ENCODE data around the gene FANCG.

Gene FANCG

DNA sequence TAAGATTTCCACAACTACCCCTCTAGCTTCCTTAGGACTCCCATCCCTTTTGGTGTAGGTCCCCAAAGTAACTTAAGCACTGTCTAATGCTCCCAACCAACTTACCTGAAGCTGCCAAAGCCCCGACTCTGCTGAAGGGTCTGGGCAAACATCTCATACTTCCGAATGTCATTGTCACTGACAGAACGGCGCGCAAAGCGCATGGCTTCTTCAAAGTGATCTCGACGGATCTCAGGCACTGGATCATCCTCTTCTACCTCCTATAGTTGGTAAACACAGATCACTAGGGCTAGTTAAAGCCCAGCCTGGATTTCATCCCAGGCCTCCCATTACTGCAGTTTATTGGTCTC lies 22.5 kb downstream of the FANCG start:
- DNase-seq = no peak

DNA sequence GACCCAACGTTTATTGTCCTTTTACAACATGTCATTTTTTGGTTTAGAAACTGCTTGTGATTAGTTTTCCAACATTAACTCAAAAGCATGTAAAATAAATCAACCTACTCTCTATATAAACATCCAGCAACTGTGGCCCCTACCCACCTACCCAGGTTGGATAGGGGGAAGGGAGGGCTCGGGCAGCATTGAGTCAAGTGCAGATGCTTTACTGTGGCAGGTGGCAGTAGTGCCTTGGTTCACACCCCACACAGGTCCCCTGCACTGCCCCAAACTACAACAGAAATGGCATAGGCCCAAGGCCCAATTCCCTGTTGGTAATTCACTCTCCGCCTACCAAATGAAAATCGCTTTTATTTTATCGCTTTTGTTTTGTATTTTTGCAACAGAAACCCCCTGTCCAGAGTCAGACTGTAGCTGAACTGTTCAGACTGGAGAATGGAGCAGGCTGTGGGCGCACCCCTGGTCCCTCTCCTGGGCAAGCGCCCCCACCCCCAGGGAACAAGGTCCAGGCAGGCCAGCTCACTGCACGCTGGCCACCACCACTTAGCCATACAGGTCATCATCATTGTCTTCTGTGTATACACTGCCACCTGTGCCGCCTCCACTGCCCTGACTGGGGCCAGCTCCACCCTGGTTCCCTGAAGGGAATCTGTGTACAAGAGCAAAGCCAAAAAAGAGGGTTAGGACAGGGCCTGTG lies 23.0 kb downstream of the FANCG start:
- DNase-seq = no peak

DNA sequence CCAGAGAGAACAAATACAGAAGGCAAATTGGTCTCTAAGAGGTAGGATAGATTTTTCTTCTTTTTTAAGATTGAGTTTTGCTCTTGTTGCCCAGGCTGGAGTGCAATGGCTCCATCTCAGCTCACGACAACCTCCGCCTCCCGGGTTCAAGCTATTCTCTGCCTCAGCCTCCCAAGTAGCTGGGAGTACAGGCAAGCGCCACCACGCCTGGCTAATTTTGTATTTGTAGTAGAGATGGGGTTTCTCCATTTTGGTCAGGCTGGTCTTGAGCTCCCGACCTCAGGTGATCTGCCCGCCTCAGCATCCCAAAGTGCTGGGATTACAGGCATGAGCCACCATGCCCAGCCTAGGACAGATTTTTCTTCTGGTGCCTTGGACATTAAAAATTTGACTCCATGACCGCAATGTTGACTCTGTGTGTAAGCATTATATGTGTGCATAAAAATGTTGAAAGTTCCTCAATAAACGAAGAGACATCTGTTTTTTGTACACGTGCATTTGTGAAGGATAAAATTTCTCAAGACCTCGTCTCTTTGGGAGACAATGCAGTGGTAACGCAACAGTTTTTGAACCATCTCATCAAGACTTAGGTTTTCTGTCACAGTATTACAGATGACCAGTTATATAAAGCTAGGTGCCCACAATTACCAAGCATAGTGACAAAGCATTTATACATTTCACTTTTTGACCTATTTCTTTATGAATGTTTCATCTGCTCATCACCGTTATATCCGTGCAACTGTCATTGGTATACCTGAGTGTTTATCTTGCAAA lies 24.7 kb downstream of the FANCG start:
- DNase-seq = no peak

DNA sequence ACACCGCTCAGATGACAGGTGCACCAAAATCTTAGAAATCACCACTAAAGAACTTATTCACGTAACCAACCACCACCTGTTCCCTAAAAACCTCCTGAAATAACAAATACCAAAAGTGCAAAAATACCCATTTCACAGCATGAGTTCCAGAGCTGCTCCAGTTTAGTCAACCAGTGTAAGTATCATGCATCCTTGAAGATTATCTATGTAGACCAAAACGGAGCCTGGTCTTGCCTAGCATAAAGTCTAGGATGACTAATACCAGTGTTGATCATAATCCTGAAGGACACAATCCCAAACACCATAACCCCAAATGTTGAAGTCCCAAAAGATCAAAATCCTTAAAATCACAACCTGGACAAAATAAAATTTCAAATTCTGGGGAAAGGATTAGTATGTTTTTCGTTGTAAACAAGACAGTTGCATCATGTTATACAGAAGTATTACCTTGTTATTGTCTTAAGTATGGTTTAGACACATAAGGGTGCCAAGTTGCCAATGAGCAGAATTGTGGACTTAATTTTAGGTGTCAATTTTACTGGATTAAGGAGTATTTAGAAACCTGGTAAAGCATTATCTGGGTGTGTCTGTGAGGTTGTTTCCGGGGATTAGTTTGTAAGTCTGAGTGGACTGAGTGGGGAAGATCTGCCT lies 25.4 kb downstream of the FANCG start:
- DNase-seq = no peak

DNA sequence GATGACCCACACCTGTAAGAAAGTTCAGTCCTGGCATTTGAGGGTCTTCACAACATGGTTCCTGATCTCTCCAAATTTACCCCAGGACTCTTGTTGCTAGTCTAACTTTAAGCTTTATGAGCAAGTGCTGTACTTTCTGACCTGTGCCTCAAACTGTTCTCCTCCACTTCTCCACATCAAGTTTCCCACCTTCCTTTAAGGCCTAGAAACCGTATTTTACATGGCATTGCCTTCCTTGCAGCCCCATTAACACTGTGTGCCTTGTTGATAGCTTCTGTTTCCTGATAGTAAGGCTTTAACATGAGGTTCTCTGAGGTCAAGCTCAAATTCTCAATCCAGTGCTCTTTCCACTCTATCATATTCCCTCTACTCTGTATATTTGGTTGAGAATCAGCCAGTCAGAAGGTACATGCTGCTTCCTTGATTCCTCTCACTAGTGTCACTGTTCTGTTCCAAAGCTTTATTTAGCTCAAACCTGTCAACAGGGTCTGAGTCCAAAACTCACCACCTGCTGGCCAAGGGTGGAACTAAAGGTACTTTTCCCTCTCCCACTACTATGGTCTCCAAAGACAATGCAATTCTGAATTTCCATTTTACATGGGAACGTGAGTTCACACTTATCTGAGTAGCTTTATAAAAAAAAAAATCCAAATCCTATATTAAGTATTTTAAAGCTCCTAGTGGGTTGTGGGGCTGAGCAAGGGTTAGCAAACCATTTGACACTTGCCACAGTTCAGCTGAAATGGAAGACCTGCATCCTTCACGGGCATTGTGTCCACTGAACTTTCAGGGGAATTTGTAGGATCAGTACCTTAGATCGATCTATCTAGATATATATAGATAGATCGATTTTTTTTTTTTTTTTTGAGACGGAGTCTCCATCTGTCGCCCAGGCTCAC lies 28.4 kb downstream of the FANCG start:
- peak; percentile 38 for DNase-seq

DNA sequence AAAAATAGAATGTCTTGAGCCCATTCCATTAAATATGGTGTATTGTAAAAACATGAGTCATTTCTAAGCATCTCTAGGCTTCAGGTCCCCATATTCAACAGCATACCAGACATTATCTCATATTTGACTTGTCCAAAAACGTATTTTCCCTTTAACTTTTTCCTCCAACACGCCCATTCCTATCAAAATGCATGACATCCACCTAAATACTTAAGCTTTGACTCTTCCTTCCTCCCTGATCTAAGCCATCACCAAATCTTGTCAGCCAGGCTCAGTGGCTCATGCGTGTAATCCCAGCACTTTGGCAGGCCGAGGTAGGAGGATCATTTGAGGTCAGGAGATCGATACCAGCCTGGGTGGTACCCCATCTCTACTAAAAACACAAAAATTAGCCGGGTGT lies 31.2 kb downstream of the FANCG start:
- DNase-seq = no peak

DNA sequence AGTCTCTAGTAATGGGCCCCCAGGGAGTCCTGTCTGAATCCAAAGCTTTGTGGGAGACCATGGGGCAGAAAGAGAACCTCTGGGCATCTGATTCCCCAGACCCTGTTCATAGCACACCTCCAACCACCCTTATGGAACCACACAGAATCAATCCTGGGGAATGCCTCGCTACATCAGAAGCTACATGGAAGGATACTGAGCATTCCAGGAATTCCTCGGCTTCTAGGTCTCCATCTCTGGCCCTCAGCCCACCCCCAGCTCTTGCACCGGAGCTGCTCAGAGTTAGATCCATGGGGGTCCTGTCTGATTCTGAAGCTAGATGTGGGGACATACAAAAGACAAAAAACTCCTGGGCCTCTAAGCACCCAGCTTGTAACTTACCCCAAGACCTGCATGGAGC lies 35.7 kb downstream of the FANCG start:
- no peak for DNase-seq

DNA sequence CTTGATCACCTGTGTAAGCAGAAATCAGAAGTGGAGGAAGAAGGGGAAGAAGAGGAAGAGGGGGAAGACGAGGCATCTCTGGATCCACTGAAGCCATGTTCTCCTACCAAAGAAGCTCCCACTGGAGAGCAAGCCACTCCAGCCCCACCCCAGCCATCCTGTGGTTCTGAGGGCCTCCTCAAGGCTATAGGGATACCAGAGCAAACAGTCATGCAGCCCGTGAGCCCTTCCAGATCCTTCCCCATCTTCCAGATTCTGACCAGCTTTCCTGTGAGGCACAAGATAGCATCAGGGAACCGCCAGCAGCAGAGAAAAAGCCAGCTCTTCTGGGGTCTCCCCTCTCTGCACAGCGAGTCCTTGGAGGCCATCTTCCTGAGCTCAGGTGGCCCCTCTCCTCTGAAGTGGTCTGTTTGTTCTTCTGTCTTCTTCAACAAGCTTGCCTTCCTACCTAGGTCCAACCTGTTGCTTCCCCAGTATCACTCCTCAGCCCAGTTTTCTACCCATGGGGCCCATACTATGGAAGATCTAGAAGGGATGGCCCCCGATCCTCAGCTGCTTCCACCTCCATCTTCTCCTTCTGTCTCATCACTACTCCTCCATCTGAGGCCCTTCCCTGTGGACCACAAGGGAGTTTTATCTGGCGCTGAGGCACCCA lies 36.7 kb downstream of the FANCG start:
- no peak for DNase-seq

DNA sequence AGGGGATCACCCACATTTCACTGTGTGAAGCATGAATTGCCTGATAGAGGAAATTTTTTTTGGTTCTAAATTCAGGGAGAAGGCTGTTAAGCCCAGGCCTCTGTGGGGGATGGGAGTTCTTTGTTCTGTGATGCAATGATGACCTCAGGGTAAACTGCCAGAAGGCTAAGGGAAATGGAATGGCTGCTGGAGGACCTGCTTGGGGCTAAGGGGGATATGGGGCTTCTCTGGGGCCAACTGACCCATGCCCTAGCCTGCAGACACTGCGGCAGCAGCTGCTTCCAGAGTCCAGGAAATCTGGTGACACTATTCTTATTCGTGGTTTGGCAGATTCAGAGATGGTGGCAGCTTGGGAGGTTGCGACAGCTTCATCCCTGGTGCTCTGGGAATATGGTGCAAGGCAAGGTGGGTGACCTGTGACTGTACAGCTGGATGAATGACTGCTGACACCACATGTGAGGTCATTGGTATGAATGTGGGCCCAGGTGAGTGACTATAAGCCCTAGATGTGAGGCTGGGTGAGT lies 37.6 kb downstream of the FANCG start:
- no peak for DNase-seq

DNA sequence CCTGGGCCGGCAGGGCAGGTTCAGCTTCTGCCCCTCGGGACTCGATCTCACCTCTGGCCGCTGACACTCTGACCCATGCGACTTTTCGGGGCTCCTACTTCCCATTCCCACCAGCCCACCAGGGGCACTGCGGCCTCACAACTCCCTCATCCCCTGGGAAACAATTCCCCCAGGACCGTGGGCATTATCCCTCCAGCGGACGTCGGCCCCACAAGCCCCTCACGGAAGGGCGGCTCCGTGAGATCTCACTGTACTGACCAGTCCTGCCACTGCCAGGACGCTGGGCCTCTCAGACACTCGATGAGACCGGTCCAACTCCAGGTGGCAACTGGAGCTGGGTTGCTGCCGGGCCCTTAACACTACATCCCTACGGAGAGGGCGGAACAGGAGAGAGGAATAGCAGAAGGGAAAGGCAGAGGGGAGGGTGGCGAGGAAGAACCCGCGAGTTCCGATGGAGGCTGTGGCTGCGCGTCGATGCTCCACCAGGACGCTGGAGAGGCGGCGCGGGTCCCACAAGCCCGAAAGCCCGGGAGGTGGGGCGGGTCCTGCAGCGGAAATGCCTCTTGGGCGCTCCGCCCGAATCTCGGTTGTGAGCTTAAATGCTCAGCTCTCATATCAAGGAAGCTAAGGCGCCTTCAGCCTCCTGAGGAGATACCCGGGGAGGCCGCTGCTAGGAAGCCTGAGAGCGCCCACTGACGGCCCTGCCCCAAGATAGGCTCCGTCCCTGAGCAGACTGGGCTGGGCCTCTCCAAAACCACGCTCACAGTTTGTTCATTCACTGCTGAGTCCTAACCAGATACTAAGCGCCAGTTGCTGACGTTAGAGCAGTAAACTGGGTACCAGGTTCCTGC lies 43.7 kb downstream of the FANCG start:
- DNase-seq = no peak

DNA sequence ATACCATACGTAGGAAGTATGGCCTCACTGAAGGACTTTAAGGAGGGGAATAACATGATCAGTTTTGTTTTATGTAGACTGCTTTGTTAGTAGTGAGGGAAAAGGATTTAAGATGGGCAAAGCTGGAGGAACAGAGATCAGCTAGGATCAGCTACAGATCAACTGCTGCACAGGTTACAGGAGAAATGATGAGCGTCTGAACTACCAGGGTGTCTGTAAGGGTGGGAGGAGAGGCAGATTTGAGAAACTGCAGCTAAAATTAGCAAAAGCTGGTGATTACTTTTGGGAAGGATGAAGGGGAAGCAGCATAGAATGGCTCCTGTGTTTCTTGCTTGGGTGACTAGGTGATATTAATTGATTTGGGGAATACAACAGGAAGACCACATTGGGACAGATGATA lies 46.6 kb downstream of the FANCG start:
- no peak for DNase-seq

DNA sequence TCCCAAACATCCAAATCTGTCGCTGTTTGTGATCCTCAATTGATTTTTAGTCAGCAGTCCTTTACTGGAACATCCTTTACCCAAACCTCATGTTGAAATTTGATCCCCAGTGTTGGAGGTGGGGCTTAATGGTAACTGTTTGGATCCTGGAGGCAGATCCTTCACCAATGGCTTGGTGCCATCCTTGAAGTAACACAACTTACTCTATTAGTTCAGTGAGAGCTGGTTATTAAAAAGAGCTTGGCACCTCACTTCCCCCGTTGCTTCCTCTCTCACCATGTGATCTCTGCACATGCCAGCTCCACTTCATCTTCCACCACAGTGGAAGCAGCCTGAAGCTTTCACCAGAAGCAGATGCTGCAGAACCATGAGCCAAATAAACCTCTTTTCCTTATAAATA lies 49.9 kb downstream of the FANCG start:
- peak; percentile 18 for DNase-seq

DNA sequence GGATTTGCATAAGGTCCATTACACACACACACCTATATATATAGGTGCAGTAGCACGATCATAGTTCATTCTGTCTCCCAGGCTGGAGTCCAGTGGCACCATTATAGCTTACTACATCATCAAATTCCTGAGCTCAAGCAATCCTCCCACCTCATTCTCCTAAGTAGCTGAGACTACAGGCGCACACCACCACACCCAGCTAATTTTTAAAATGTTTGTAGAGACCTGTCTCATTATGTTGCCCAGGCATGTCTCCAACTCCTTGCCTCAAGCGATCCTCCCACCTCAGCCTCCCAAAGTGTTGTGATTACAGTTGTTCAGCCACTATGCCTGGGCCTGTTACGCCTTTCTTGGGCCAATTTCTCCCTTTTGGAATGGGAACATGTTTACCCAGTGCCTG lies 50.5 kb downstream of the FANCG start:
- no peak for DNase-seq

DNA sequence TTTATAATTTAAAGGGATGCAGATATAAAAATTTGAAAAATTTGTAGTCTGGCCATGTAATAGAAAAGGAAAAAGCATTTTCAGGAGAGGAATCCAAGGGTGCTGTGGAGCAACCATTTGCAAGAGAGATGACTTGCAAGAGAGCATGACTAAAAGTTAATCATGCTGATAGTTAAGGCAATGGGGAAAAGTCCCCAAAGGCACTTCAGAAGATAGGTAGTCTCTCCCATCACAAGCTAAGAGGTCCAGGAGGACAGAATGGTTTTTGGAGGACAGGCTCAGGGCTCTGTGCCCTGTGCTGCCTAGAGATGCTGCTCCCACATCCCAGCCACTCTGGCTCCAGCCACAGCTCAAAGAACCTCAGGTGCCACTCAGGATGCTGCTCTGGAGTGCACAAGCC lies 51.4 kb downstream of the FANCG start:
- no peak for DNase-seq

DNA sequence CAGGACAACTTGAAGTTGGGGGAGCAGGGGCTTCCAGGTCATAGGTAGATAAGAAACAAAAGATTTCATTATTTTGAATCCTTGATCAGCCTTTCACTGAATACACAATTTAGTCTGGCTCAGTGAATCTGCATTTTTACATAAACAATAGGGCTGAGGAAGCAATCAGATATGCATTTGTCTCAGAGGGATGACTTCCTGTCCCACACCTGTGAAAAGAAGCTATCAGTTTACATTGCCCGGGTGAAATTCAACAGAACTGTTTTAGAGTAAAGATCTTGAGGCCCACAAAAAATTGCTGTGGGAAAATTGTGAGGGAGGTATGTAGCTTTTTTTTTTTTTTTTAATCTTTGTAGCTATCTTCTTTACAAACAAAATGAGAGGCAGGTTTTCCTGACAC lies 51.9 kb downstream of the FANCG start:
- DNase-seq = no peak

DNA sequence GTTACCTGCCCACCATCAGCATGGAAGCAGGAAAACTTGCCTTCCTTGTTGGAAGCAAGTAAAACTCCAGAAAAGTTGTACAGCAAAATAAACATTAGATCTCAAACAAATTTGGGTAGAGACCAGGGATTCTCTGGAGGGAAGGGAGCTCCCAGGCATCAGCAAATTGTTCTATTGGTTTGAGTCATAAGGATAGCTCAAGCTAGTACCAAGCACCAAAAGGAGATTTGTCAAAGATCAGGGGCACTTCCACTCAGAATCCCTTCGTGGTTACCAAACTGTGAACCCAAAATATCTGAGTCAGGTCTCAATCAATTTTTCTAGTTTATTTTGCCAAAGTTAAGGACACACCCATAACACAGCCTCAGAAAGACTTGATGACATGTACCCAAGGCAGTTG lies 52.4 kb downstream of the FANCG start:
- DNase-seq = no peak

DNA sequence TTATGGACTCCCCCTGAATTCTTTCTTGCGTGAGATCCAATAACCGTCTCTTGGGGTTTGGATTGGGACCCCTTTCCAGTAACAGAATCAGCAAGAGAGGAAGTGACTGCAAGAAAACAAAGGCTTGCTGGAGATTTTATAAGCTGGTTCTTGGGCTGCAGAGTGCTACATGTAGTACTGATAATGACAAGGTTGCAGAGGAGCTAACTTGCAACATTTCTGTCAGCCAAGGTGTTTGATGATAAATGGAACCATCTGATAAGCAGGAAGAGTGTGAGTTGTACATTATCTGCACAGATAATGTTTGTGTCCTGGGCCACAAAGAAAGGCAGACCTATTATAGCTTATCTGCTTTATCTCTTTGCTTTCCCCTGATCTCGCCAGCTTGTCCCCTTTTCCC lies 53.1 kb downstream of the FANCG start:
- no peak for DNase-seq

All from NCI-H2029 (cell line).